ENCODE data around the gene BORCS5. TPM values are rescaled to one million over a fixed set of nuclear protein-coding genes. Genes with fewer than 3 reads are reported as not detected.
"Not testable (repeated sequence)": the region's sequence is repeated elsewhere in the genome, so short reads cannot be mapped to it uniquely, and the experiment has no call there.

Gene BORCS5
- total and polyA plus RNA-seq, 2 of the 4 experiments (the other 2 are of a cell fraction) = 14.4 to 18.3 TPM

GRCh38 chr12:12502130-12502814 is 145.4 kb downstream of the BORCS5 start:
- H3K27ac ChIP-seq (ENCODE audit: insufficient read depth, low read length); H2BK15ac ChIP-seq (ENCODE audit: low read depth, low read length); H2BK5ac ChIP-seq (ENCODE audit: low read depth, low read length, poor library complexity, severe bottlenecking); H3K9me3 ChIP-seq (ENCODE audit: control insufficient read depth, insufficient read depth, low read length); H4K8ac ChIP-seq (ENCODE audit: low read depth in 2 of 2, low read length in 2 of 2); ATAC-seq (ENCODE audit: low read depth); H3K23ac ChIP-seq (ENCODE audit: low read depth, low read length); intact Hi-C loops (cut with micrococcal nuclease); H4K5ac ChIP-seq (ENCODE audit: low read depth, low read length); H2AK5ac ChIP-seq (ENCODE audit: low read depth, low read length); H3K27me3 ChIP-seq (ENCODE audit: control insufficient read depth, insufficient read depth, low read length); H2BK120ac ChIP-seq (ENCODE audit: low read depth, low read length); H3K9me1 ChIP-seq (ENCODE audit: insufficient read depth, low read length); H3K18ac ChIP-seq (ENCODE audit: low read depth, low read length); CTCF ChIA-PET; H3K4me3 ChIP-seq (ENCODE audit: insufficient read depth, low read depth, low read length); H3K56ac ChIP-seq (ENCODE audit: extremely low read depth, insufficient read depth, low read length); H3K36me3 ChIP-seq (ENCODE audit: control insufficient read depth, insufficient read depth, low read length); H3K9ac ChIP-seq (ENCODE audit: low read depth, low read length); H3K4me2 ChIP-seq (ENCODE audit: low read depth, low read length); POLR2A ChIA-PET (ENCODE audit: unreplicated experiment); H4K91ac ChIP-seq (ENCODE audit: insufficient read depth, low read depth, low read length); H3K14ac ChIP-seq (replicated peaks; ENCODE audit: low read depth, low read length); H4K20me1 ChIP-seq (ENCODE audit: insufficient read depth, low read length); dilution Hi-C loops (cut with HindIII; ENCODE audit: low sequenced_read_pairs, unreplicated experiment); DNase-seq; H3K4ac ChIP-seq (ENCODE audit: low read depth, low read length); H2AFZ ChIP-seq (replicated peaks; ENCODE audit: low read length, poor library complexity); H2BK20ac ChIP-seq (ENCODE audit: low read depth, low read length); H2AK9ac ChIP-seq (replicated peaks; ENCODE audit: low read depth, low read length, poor library complexity); BruUV-seq (replicated peaks); in situ Hi-C loops (cut with MboI; ENCODE audit: low sequenced_read_pairs); H3K4me1 ChIP-seq (ENCODE audit: control insufficient read depth, insufficient read depth, low read length): not testable (repeated sequence)
- H3K79me1 ChIP-seq (ENCODE audit: low read depth in 1 of 2, low read length in 2 of 2) = peaks cover 20 to 31% of the 10 kb centered on the region in 2 experiments; a peak in 3 of 4 replicates
- WGBS, 2 experiments (ENCODE audit: extremely low coverage in 2 of 2, insufficient read length in 1 of 2) = 93% methylated on average over 3 of the region's 7 CpGs; no CpG with 5 or more reads in 1 of the 2 experiments

Measured in IMR-90 (cell line).